ENCODE results near the gene HOXA4.

GRCh38 chr7:27145165-27145913 lies 14.8 kb upstream of the HOXA4 start:
- no peak for TF ChIP-seq POLR2A (IDR thresholded peaks at IDR 0.05)
- TF ChIP-seq, protein P1, sequence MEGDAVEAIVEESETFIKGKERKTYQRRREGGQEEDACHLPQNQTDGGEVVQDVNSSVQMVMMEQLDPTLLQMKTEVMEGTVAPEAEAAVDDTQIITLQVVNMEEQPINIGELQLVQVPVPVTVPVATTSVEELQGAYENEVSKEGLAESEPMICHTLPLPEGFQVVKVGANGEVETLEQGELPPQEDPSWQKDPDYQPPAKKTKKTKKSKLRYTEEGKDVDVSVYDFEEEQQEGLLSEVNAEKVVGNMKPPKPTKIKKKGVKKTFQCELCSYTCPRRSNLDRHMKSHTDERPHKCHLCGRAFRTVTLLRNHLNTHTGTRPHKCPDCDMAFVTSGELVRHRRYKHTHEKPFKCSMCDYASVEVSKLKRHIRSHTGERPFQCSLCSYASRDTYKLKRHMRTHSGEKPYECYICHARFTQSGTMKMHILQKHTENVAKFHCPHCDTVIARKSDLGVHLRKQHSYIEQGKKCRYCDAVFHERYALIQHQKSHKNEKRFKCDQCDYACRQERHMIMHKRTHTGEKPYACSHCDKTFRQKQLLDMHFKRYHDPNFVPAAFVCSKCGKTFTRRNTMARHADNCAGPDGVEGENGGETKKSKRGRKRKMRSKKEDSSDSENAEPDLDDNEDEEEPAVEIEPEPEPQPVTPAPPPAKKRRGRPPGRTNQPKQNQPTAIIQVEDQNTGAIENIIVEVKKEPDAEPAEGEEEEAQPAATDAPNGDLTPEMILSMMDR (IDR thresholded peaks at IDR 0.05): no peak
